ENCODE results near the gene CACNA1B.

CACNA1B gene

GRCh38 chr9:138053321-138053868 lies 175.8 kb downstream of the CACNA1B start:
- no peak for DNase-seq (ENCODE audit: low spot score)

- DNase-seq (ENCODE audit: low spot score) = peak; percentile 1
Observed at GRCh38 chr9:138053996-138054752, 176.6 kb downstream of the CACNA1B start.

- DNase-seq (ENCODE audit: low spot score) = no peak
Observed at GRCh38 chr9:138057726-138058125, 180.1 kb downstream of the CACNA1B start.

GRCh38 chr9:138058181-138058580 lies 180.6 kb downstream of the CACNA1B start:
- DNase-seq (ENCODE audit: low spot score) = no peak

GRCh38 chr9:138059196-138059595 lies 181.6 kb downstream of the CACNA1B start:
- no peak for DNase-seq (ENCODE audit: low spot score)

- DNase-seq (ENCODE audit: low spot score) = no peak
Observed at GRCh38 chr9:138060365-138060764, 182.8 kb downstream of the CACNA1B start.

- DNase-seq (ENCODE audit: low spot score) = no peak
Observed at GRCh38 chr9:138060881-138061280, 183.3 kb downstream of the CACNA1B start.

GRCh38 chr9:138061631-138062030 lies 184.0 kb downstream of the CACNA1B start:
- DNase-seq (ENCODE audit: low spot score) = no peak

- DNase-seq (ENCODE audit: low spot score) = no peak
Observed at GRCh38 chr9:138062196-138062595, 184.6 kb downstream of the CACNA1B start.

- no peak for DNase-seq (ENCODE audit: low spot score)
Observed at GRCh38 chr9:138063033-138063432, 185.5 kb downstream of the CACNA1B start.

GRCh38 chr9:138063785-138064184 lies 186.2 kb downstream of the CACNA1B start:
- no peak for DNase-seq (ENCODE audit: low spot score)

- DNase-seq (ENCODE audit: low spot score) = no peak
Observed at GRCh38 chr9:138064547-138064946, 187.0 kb downstream of the CACNA1B start.

GRCh38 chr9:138065287-138065686 lies 187.7 kb downstream of the CACNA1B start:
- DNase-seq (ENCODE audit: low spot score) = no peak

- no peak for DNase-seq (ENCODE audit: low spot score)
Observed at GRCh38 chr9:138066049-138066448, 188.5 kb downstream of the CACNA1B start.

- no peak for DNase-seq (ENCODE audit: low spot score)
Observed at GRCh38 chr9:138067613-138068367, 190.2 kb downstream of the CACNA1B start.

- DNase-seq (ENCODE audit: low spot score) = no peak
Observed at GRCh38 chr9:138068601-138069035, 191.0 kb downstream of the CACNA1B start.

- DNase-seq (ENCODE audit: low spot score) = no peak
Observed at GRCh38 chr9:138069731-138070456, 192.3 kb downstream of the CACNA1B start.

GRCh38 chr9:138070815-138071214 lies 193.2 kb downstream of the CACNA1B start:
- no peak for DNase-seq (ENCODE audit: low spot score)

- DNase-seq (ENCODE audit: low spot score) = no peak
Observed at GRCh38 chr9:138071292-138071691, 193.7 kb downstream of the CACNA1B start.

GRCh38 chr9:138071731-138072130 lies 194.1 kb downstream of the CACNA1B start:
- DNase-seq (ENCODE audit: low spot score) = no peak

- DNase-seq (ENCODE audit: low spot score) = no peak
Observed at GRCh38 chr9:138072161-138072842, 194.7 kb downstream of the CACNA1B start.

GRCh38 chr9:138072897-138073296 lies 195.3 kb downstream of the CACNA1B start:
- no peak for DNase-seq (ENCODE audit: low spot score)

Data from kidney tubule cell (primary cell).